DMS 273 (cell line): ENCODE results near the gene GPX1.
A peak's percentile ranks its signal among the peaks of the same experiment; 100 is the strongest.
"Not testable (repeated sequence)": the region's sequence is repeated elsewhere in the genome, so short reads cannot be mapped to it uniquely, and the experiment has no call there.

ENCODE experiments used
- DNase-seq: peaks from one replicate; lab custom pipeline; 2025; ENCODE audit not compliant: unreplicated experiment; lab: John Stamatoyannopoulos, UW

Gene GPX1

DNA sequence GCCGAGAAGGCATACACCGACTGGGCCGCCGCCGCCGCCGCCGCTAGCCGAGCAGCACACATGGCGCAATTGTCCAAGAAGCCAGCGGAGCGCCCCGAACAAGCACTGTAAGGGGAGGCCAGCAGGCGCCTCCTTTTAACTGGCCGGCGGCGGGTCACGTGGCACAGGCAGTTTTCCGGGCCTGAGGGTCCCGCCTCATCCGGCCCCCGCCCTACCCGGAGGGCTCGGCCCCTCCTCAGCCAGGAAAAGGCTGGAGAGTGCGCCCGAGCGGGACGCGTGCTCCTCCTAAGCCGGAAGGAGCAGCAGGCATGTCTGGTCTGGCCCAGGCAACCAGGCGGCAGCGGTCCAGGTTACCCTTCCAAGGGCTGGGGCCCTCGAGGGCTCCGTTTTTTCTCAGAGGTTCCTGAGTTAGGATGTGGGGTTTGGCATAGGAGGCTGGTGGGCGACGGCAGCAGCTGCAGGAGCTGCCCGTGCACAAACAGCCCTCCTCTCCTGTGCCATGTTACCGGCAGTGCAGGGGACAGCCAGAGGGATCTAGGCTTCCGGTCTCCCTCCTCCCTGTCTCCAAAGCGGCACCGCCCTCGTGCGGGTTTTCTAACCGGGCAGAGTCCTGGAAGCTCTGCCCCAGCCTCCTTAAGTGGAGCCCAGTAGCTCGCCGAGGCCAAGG, at the start of gene GPX1:
Gene GPX1, minus strand, starts transcription at position 137 of the 667 bp plus-strand sequence. Its CDS starts 75 bp downstream, at position 62.
- DNase-seq, result peak; percentile 98

GRCh38 chr3:49406571-49407565, 48.7 kb upstream of the GPX1 start:
- DNase-seq, result no peak

DNA sequence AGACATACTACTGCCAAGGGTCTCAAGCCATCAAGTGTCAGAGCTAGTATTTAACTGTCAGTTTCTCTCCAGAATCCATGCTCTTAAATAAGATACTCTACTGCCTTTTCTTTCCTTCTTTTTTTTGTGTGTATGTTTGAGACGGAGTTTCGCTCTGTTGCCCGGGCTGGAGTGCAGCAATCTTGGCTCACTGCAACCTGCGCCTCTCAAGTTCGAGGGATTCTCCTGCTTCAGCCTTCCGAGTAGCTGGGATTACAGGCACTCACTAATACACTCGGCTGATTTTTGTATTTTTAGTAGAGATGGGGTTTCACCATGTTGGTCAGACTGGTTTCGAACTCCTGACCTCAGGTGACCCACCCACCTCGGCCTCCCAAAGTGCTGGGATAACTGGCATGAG, 47.4 kb upstream of the GPX1 start:
- DNase-seq, result not testable (repeated sequence)

DNA sequence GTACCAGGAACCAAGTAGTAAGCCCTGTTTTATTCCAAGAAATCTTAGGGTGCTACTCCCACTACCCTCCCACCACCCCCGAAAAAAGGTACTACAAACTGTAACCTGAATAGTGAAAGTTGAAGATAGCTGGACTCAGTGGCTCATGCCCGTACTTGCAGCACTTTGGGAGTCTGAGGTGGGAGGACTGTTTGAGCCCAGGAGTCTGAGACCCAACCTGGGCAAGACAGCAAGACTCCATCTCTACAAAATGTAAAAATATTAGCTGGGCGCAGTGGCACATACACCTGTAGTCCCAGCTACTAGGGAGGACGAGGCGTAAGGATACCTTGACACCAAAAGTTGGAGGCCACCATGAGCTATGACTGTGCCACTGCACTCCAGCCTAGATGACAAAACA, 45.7 kb upstream of the GPX1 start:
- no peak for DNase-seq

- no peak for DNase-seq
These were observed 43.6 kb upstream of the GPX1 start for GRCh38 chr3:49401766-49402165.

DNA sequence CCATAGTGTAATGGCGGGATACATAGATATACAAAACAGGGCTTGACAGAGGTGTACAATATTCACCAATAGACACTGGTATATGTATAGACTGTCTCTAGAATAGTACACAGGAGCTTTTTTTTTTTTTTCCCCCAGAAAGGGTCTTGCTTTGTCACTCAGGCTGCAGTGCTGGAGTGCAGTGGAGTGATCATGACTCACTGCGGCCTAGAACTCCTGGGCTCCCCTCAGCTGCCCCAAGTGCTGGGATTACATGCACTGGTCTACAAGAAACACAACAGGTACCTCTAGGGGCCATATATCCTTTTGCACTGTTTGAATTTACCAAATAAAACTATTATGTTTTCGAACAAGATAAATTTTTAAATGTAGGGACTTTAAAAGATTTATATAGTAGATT, 41.3 kb upstream of the GPX1 start:
- no peak for DNase-seq

- peak; percentile 38 for DNase-seq
These were observed 39.3 kb upstream of the GPX1 start for GRCh38 chr3:49397470-49397869.

- not testable (repeated sequence) for DNase-seq
These were observed 33.2 kb upstream of the GPX1 start for GRCh38 chr3:49391310-49391709.

DNA sequence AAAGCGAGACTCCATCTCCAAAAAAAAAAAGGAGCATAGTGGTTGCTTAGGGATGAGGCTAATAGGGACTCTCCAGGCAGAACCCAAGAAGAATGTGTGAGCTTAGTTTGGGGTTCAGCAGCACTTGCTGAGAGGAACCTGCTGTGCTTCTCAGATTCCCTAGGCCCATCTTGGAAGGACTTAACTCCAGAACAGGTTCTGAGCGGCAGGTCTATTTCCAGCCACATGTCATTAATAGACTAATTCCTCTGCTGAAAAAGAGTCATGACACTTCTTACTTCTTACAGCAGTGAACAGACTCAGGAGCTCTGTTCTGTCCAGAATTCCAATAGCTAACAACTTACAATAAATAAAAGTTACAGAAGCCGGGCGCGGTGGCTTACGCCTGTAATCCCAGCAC, 31.1 kb upstream of the GPX1 start:
- no peak for DNase-seq

DNA sequence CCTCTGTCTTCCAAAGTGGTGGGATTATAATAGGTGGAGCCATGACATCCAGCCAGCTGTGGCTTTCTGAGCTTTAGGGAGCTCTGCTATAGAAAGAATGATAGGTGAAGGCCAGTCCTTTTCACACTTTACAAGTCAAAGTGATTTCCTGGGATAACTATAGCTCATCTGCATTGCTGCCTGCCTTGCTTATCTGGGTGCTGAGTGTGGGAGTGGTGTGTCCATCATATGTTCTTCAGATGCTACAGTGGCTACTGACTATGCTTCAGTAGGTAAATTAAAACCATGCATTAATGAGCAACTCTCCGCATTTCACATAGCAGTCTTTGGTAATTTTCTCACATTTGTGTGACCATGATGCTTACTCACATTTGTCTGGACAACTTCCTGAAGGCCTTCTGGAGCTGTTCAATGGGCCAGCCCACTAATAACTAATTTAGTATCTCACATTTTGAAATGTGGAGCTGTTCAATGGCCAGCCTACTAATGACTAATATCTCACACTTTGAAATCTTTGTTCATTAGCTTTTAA, 30.2 kb upstream of the GPX1 start:
- DNase-seq, result no peak

DNA sequence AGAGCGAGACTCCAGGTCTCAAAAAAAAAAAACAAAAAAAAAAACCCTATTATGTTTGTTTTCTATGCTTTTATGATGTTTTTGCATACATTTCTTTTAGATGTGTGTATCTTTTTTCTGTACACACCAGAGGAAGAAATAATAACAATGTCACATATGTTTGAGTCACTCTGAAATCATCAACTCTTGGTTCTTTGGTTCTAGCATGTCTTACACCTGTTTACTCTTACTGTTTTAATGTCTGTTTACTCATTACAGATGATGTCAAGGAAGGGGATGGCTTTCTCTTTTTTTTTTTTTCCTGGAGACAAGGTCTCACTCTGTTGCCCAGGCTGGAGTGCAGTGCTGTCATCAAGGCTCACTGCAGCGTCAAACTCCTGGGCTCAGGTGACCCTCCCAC, 29.6 kb upstream of the GPX1 start:
- no peak for DNase-seq

GRCh38 chr3:49386056-49386756, 28.1 kb upstream of the GPX1 start:
- no peak for DNase-seq

- no peak for DNase-seq
These were observed 27.5 kb upstream of the GPX1 start for GRCh38 chr3:49385617-49386016.

GRCh38 chr3:49383387-49383786, 25.2 kb upstream of the GPX1 start:
- no peak for DNase-seq

DNA sequence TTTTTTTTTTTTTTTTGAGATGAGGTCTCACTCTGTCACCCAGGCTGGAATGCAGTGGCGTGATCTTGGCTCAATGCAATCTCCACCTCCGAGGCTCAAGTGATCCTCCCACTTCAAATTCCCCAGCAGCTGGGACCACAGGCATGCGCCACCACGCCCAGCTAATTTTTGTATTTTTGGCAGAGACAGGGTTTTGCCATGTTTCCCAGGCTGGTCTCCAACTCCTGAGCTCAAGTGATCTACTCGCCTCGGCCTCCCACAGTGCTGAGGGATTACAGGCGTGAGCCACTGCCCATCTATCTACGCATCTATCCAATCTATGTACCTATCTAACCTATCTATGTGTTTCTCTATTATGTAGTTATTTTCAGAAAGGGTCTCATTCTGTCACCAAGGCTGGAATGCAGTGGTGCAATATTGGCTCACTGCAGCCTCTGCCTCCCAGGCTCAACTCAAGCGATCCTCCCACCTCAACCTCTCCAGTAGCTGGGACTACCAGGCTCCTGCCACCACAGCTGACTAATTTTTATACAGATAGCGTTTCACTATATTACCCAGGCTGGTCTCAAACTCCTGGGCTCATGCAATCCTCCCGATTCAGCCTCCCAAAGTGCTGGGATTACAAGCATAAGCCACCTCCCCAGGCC, 20.2 kb upstream of the GPX1 start:
- DNase-seq, result no peak

GRCh38 chr3:49377483-49377882, 19.3 kb upstream of the GPX1 start:
- DNase-seq, result no peak

DNA sequence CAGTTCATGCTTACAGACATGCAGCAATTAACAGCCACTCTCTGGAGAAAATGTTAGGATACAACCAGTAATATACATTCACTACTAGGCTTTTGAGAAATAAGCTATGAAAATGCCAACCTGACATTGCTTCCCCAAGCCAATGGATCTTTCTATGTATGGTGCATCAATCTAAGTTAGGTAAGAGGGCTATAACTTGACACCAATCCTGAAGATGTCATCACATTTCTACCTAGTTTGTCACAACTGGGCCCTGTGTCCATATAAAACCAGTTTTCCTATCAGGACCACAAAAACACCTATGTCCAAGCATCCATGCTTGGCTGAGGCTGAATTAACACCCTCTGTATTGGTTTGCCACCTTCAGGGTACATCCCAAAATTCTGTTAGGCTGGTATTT, 13.8 kb upstream of the GPX1 start:
- DNase-seq, result no peak

GRCh38 chr3:49370585-49371290, 12.6 kb upstream of the GPX1 start:
- DNase-seq, result no peak

DNA sequence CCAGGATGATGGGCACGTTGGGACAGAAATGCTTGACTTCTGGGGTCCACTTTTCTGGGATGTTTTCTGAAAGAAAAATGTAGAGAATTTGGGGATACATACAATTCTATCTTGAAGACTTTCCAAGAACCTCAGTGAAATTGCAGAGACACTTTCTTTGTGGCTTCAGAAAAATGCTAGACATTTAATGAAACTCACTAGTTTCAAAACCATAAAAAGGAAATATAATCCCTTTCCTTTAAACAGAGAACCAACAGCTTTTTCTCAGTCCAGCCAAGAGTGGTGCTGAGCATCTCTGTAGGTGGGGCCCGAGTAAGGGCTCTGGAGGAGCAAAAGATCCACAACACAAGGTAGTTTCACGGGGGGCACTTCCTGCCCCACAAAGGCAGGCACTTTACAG, 4.4 kb upstream of the GPX1 start:
- no peak for DNase-seq

- peak; percentile 8 for DNase-seq
These were observed 1.5 kb upstream of the GPX1 start for GRCh38 chr3:49359623-49360022.
